Suprapubic skin (tissue), 4 donors: ENCODE data around the gene TEAD1.

ENCODE experiments used
- POLR2A ChIP-seq, 2 donors: fragments of 450-650 bp; IDR thresholded peaks; one replicate each; pipeline ENCODE4 v1.6.1; 2017; ENCODE audit warnings: antibody characterized with exemption in 2 of 2, mild to moderate bottlenecking in 2 of 2, moderate library complexity in 2 of 2
- POLR2AphosphoS5 ChIP-seq, 3 donors: sonication (generic); formaldehyde crosslinking; IDR thresholded peaks; one replicate each; pipeline ENCODE4 v1.6.1; 2017; ENCODE audit warnings: antibody characterized with exemption in 3 of 3
- TF ChIP-seq, protein P1 (sequence below), 2 donors: fragments of 200-600 bp in 1 of 2; fragments of 450-650 bp in 1 of 2; sonication (generic) in 1 of 2; IDR thresholded peaks; one replicate each; pipeline ENCODE4 v1.5.1; 2016 to 2019; ENCODE audit warnings: antibody characterized with exemption in 2 of 2, mild to moderate bottlenecking in 1 of 2, moderate library complexity in 1 of 2

GRCh38 chr11:12756454-12756806, 82.2 kb downstream of the TEAD1 start:
- TF ChIP-seq POLR2AphosphoS5 (IDR thresholded peaks at IDR 0.05) = no peak
- TF ChIP-seq, protein P1, sequence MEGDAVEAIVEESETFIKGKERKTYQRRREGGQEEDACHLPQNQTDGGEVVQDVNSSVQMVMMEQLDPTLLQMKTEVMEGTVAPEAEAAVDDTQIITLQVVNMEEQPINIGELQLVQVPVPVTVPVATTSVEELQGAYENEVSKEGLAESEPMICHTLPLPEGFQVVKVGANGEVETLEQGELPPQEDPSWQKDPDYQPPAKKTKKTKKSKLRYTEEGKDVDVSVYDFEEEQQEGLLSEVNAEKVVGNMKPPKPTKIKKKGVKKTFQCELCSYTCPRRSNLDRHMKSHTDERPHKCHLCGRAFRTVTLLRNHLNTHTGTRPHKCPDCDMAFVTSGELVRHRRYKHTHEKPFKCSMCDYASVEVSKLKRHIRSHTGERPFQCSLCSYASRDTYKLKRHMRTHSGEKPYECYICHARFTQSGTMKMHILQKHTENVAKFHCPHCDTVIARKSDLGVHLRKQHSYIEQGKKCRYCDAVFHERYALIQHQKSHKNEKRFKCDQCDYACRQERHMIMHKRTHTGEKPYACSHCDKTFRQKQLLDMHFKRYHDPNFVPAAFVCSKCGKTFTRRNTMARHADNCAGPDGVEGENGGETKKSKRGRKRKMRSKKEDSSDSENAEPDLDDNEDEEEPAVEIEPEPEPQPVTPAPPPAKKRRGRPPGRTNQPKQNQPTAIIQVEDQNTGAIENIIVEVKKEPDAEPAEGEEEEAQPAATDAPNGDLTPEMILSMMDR (IDR thresholded peaks at IDR 0.05) = no peak
- no peak for TF ChIP-seq POLR2A (IDR thresholded peaks at IDR 0.05)
